ENCODE data around the gene IL18. TPM values are rescaled to one million over a fixed set of nuclear protein-coding genes. Genes with fewer than 3 reads are reported as not detected.
"Not testable (repeated sequence)": the region's sequence is repeated elsewhere in the genome, so short reads cannot be mapped to it uniquely, and the experiment has no call there.

Gene IL18
- total RNA-seq, 1 donor from 2014 or later: 0.70 TPM

DNA sequence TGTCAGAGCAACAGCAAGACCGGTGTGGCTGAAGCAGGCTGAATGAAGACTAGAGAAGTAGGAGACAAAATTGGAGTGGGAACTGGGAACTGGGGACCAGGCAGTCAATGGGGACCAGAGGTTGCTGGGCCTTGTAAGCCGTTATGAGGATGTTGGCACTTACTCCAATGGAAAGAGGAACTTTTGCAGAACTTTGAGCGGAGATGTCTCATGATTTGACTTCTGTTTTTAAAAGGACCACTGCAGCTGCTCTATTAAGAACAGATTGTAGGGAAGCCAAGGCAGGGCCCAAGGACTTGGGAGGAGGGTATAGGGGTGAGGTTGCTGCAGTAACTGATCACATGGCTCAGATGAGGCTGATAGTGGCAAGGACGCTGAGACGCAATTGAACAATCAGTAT lies 34.2 kb downstream of the IL18 start:
- intact Hi-C loops (cut with DNase I): no loop called here

DNA sequence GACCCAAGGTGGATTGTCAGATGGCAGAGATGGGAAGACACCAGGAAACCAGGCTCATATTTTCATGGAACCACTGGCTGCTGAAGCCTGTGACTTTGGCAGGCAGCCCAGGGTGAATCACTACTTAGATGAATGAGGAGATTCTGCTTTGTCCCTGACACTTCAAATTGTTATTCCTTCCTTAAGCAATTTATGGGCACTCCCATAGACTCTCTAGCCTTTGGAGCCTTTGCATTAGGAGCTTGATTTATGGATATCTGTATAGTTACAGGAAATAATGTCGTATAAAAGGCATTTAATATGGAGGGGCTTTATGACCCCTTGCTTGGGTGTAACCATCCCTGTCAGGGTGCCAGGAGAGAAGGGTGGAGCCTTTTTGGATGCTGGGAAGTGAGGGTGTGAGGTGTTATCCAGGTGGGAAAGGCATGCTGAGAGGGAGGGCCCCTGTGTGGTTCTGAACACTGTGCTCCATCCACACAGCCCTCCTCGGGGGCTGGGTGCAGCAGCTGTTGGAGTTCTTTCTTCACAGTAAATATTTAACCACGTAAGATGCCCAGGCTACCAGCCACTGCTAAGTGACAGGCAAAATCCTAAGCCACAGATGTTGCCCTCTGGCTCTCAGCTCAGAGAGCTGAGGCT lies 35.3 kb downstream of the IL18 start:
- intact Hi-C loops (cut with DNase I): no loop called here
- DNase-seq (ENCODE audit: low spot score): no peak

More for the DNA sequence above, 34.2 kb downstream of the IL18 start:
- DNase-seq (ENCODE audit: low spot score): no peak

DNA sequence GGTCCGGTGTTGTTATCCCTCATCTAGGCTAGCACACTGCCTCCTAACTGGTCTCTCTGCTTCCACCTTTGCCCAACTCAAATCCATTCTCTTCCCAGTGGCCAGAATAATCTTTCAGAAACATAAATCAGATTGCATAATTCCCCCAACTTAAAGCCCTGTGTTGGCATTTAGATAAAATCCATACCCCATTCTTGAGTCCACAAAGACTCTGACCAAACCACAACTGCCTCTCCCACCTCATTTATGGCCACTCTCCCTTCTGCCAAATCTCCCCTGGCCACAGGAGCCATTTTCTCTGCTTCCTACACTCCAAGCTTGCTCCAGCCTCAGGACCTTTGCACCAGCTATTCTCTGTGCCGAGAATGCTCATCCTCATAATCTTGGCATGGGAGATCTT lies 36.8 kb downstream of the IL18 start:
- DNase-seq (ENCODE audit: low spot score): no peak
- intact Hi-C loops (cut with DNase I): no loop called here

DNA sequence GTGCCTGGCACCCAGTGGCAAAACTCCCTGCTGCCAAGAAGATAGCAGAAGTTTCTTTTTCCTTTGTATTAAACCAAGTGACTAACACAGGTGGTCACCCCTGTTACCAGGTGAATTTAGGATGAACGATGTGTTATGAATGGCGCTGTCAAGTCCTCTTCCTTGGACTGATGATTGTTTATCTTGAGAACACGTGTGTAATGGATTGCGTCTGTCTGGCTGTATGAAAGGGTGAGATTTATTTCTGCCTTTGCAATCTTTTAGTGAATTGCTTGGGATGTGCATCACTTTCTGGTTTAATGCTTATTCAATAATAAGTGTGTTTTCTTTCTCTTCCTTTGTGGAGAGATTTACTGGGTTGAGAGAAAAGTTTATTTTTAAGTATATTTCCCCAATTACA lies 40.8 kb downstream of the IL18 start:
- DNase-seq (ENCODE audit: low spot score): no peak
- intact Hi-C loops (cut with DNase I): no loop called here

DNA sequence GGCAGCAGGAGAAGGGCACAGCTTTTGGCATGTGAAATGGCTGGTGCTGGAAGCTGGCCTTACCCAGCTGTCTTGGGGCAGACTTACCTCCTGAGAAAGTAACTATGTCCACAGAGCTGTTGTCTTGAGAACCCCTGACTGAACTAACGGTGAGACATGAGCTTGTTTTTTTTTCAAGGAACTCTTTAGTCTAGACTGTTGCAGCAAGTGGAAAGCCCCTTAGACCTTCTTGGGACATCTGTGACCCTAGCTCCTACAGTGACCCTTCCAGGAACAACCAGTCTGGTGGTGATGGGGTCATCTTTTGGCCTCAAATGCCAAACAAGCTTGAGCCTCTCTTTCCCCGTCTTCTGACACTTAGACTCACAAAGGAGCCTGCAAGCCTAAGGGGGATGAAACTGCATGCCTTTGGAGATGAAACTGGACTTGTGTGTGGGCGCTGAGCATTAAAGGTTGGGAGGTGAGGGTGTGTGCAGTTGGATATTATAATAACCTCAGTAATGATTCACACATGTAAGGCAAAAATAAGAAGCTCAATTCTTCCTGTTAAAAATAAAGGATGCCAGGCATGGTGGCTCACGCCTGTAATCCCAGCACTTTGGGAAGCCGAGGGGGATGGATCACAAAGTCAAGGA lies 41.8 kb downstream of the IL18 start:
- intact Hi-C loops (cut with DNase I): no loop called here
- DNase-seq (ENCODE audit: low spot score): no peak

DNA sequence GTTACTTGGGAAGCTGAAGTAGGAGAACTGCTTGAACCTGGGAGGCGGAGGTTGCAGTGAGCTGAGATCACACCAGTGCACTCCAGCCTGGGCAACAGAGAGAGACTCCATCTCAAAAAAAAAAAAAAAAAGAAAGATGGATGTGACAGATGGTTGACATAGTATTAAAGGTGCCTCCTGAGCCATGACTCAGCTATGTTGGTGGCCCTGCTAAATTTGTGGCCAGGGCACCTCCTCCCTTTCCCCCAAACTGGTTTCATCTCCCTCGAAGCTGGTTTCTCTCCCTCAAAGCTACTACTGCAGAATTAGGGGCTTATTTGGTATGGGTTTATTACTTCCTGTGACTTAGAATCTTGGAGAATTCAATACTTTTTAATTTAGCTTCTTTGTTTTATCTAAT lies 45.7 kb downstream of the IL18 start:
- intact Hi-C loops (cut with DNase I): loop anchor here (5.0 kb wide), 1 partner anchor 149 kb away; no protein-coding TSS in a partner anchor
- DNase-seq (ENCODE audit: low spot score): no peak

DNA sequence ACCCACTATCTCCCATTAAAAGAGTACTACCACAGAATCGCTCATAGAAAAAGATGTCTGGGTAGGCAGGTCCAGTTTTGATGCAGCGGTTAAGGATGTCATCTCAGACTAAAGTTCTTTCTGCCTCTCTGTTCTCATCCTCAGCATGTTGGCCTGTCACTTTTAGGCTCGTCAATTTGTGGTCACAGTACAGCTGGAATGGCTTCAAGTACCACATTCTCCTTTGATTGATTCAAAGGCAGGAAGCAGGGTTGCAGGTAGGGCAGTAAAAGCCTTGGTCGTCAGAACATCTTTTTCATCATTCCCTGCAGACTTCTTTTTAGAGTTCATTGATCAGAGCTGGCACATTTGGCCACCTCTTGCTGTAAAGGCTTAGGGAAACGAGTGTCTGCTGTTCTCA lies 48.5 kb downstream of the IL18 start:
- intact Hi-C loops (cut with DNase I): loop anchor here (5.0 kb wide), 1 partner anchor 152 kb away; no protein-coding TSS in a partner anchor
- DNase-seq (ENCODE audit: low spot score): no peak

DNA sequence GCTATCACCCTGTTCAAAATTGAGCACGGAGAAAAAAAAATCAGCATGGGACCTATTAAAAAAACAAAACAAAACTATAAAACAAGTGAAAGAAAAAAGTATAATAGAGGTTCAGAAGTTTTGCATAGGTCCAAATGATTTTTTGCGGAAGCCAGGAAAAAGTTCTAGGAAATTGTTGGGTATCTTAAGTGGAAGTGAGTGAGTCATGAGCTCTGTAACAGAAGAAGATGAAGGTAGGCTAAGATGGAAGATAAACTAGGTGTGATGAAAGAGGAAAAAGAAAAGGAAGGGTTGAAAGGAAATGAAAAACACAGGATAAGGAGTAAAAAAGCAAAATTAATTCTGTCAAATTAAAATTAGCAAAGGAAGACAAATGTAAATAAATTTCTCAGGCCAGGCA lies 49.4 kb downstream of the IL18 start:
- DNase-seq (ENCODE audit: low spot score): no peak
- intact Hi-C loops (cut with DNase I): loop anchor here (5.0 kb wide), 2 partner anchors 63 to 168 kb away; partner anchors contain the start of gene BCO2

DNA sequence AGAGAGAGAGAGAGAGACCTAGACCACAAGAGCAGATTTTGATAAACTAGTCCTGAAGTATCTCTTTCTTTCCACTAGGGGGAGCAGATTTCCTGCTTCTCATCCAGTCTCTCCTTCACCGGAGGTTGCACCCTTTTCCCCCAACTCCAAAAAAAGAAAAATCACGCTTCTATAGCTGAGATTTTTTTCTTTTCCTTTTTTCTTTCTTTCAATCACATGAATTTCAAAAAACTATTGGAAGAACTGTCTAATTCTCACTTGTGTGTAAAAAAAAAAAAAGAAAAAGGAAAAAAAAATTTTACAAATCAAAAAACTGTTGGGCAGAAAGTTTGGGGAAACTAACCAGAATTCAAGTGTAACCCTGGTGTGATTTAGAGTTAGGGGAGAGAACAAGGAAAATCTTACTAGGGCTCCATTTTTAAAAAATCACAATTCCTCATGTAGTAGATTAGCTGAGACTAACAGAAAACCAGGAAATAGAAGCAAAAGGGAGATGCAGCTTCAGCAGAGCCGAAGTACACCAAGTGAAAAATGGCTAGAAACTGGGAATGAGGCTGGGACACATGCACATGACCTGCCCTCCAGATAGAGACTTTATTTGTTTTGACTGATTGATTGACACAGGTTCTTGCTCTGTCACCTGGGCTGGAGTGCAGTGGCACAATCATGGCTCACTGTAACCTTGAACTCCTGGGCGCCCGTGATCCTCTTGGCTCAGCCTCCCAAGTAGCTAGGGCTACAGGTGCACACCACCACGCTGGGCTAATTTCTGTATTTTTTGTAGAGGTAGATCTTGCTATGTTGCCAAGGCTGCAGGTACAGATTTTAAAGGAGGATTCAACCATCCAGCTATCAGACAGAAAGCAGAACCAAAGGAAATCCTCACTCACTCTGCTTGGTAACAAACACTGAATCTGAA lies 50.1 kb downstream of the IL18 start:
- intact Hi-C loops (cut with DNase I): loop anchor here (5.0 kb wide), 2 partner anchors 64 to 169 kb away; partner anchors contain the start of gene BCO2
- DNase-seq (ENCODE audit: low spot score): no peak

DNA sequence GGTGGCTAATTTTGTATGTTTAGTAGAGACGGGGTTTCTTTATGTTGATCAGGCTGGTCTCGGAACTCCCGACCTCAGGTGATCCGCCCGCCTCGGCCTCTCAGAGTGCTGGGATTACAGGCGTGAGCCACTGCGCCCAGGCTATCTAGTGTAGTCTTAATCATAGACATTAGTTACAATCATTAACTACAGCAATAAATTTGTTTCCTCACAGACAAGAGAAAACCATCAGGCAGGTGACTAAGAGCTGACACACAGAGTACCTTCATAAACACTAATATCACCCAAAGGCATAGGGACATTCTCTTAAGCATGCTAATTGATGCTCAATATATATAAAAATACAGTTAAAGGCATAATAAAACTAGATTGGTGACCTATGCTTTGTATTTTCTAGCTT lies 57.8 kb downstream of the IL18 start:
- intact Hi-C loops (cut with DNase I): no loop called here

DNA sequence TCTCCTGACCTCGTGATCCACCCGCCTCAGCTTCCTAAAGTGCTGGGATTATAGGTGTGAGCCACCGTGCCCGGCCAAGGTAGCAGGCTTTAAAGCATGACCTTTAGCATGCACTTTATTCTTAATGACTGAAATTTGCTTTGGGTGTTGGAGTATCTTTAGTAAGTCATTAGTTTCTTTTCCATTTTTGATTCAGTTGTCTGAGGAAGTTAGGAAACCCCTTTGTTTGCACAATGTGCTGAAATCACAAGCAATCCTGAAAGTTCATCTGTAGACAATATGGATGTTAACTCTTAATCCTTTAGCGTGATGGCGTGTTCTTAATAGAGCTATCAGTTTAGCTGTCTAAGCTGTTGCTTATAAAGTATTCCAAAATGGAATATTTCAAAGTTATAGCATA lies 60.4 kb downstream of the IL18 start:
- DNase-seq (ENCODE audit: low spot score): no peak
- intact Hi-C loops (cut with DNase I): no loop called here

More for the DNA sequence above, 57.8 kb downstream of the IL18 start:
- DNase-seq (ENCODE audit: low spot score): no peak

DNA sequence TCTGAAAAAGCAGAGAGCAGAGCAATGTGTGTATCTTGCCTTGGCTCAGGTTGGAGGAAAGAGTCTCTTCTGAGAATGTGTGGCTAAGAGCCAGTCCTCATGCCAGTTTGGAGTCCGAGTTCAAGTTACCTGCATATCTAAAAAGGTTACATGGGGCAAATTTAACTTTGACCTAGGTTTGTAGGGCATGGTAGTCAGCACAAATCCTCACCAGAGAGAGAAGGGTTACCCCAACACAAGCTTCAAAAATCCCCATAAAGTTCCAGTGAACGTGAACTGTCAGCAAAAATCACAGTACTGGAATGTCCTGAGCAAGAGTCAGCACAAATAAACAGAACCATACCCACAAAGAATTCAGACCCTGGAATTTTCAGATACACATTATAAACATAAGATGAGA lies 63.4 kb downstream of the IL18 start:
- intact Hi-C loops (cut with DNase I): no loop called here

DNA sequence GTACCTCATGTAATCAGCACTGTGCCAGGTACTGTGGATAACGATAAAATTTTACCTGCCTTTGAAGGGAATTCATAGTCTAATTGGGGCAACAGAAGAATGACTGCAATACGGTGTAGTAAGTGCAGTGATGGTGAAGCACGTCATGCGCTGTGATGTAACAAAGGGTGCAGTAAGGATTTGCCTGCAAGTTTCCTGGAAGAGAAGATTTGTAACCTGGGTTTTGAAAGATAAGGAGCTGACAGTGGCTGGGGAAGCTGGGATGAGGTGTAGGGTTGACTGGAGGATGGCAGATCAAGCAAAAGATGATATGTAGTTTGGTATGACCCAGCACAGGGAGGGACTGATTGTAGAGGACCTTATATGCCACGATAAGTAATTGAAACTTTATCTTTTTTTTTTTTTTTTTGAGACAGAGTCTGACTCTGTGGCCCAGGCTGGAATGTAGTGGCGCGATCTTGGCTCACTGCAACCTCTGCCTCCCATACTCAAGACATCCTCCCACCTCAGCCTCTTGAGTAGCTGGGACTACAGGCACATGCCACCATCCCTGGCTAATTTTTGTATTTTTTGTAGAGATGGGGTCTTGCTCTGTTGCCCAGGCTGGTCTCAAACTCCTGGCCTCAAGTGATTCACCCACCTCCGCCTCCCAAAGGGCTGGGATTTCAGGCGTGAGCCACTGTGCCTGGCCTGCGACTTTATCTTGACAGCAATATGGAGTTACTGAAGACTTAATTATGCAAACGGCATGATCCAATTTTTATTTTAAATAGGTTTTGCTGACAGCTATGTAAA lies 66.0 kb downstream of the IL18 start:
- intact Hi-C loops (cut with DNase I): no loop called here
- DNase-seq (ENCODE audit: low spot score): no peak

More for the DNA sequence above, 63.4 kb downstream of the IL18 start:
- no peak for DNase-seq (ENCODE audit: low spot score)

DNA sequence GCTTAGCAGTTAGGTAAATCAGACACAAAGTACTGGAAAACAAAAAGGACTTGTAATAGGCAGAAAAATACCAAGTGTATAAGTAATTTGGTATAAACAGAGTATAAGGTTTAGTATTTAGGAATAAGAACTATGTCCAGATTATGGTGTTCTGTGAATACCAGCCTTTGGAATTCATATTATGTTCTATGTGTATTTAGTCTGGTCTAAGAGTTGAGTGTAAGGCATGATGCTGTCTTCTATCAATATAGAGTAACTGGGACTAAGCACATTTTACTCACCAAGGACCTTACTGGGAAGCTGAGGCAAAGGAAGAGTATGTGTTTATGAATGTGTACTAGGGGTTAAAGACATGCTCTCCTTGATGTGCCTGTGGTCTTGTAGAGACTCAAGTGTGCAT lies 67.7 kb downstream of the IL18 start:
- no peak for DNase-seq (ENCODE audit: low spot score)
- intact Hi-C loops (cut with DNase I): no loop called here

DNA sequence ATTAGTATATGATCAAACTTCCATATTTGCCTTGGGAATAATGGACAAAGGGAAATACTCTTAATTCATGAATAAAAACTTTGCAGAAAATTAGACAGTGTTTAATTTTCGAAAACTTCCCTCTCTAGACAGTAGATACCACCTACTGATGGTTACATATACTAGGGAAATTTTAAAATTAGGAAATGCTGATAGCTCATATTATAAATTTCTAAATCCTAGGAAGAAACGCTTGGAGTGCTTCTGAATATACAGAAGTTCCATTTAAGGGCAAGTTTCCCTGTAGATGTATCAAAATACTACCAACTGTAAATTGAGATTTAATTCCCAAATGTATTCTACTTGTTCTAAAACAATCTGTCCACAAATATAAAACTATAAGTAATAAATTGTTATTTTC lies 68.6 kb downstream of the IL18 start:
- intact Hi-C loops (cut with DNase I); DNase-seq (ENCODE audit: low spot score): not testable (repeated sequence)

Other genes starting within 250 kb of the IL18 start
- gene C11orf52, start 245.2 kb downstream of the IL18 start, total RNA-seq: 2.6 TPM
- 29.0 TPM for gene DIXDC1, start 226.8 kb downstream of the IL18 start, total RNA-seq
- gene DLAT, start 138.7 kb downstream of the IL18 start, total RNA-seq: 123 TPM
- 2.0 TPM for gene PIH1D2, start 90.1 kb downstream of the IL18 start, total RNA-seq
- gene NKAPD1, start 89.8 kb downstream of the IL18 start, total RNA-seq: 9.7 TPM
- 100 TPM for gene TIMM8B, start 77.3 kb downstream of the IL18 start, total RNA-seq
- gene SDHD, start 77.2 kb downstream of the IL18 start, total RNA-seq: 209 TPM
- 0.32 TPM for gene TEX12, start 3.3 kb upstream of the IL18 start, total RNA-seq
- gene BCO2, start 11.4 kb upstream of the IL18 start, total RNA-seq: 67.8 TPM
- gene PTS, start 62.3 kb upstream of the IL18 start, total RNA-seq: 33.0 TPM
- gene PLET1, start 96.8 kb upstream of the IL18 start, total RNA-seq: not detected

All from cardiac septum (tissue), 1 donor.